HEK293 (cell line): ENCODE measurements around the gene NAMPT.

Source experiments
- CTCF ChIA-PET: fragments of 350-600 bp; formaldehyde crosslinking; extraction: SDS; loops from one replicate; lab custom pipeline; 2021; ENCODE audit warnings: antibody characterized with exemption; lab: Yijun Ruan, JAX
- POLR2A ChIA-PET: fragments of 300-600 bp; formaldehyde crosslinking; extraction: SDS; loops from one replicate; lab custom pipeline; 2020; ENCODE audit warnings: antibody characterized with exemption, inconsistent platforms; lab: Yijun Ruan, JAX
- H3K27ac ChIP-seq: fragments of 200-500 bp; sonication (Bioruptor generic); 2 replicates; pipeline ENCODE4 v1.5.1; 2014; ENCODE audit warnings: low read depth, low read length, control low read depth, inconsistent platforms; ENCODE audit errors: extremely low read depth
- H3K36me3 ChIP-seq, 2 experiments: fragments of 200-500 bp in 1 of 2; sonication (Bioruptor generic) in 1 of 2; 1 replicate in 1 of 2; 2 replicates in 1 of 2; pipeline ENCODE4 v1.5.1; 2014 to 2017; ENCODE audit warnings: inconsistent platforms in 2 of 2, low read length in 2 of 2; ENCODE audit not compliant: control insufficient read depth in 2 of 2, insufficient read depth in 1 of 2
- H3K4me1 ChIP-seq: fragments of 200-500 bp; sonication (Bioruptor generic); 2 replicates; pipeline ENCODE4 v1.5.1; 2014; ENCODE audit warnings: mild to moderate bottlenecking, low read length, inconsistent platforms; ENCODE audit not compliant: control insufficient read depth, insufficient read depth
- H3K4me3 ChIP-seq: 2 replicates; pipeline ENCODE4 v1.5.1; 2011; ENCODE audit warnings: low read depth, mild to moderate bottlenecking, control low read depth, low read length, moderate library complexity
- H3K9me3 ChIP-seq: fragments of 200-500 bp; sonication (Bioruptor generic); 2 replicates; pipeline ENCODE4 v1.5.1; 2014; ENCODE audit warnings: low read depth, low read length, inconsistent platforms; ENCODE audit not compliant: control insufficient read depth, insufficient read depth
- GFI1B ChIP-seq: fragments of 450-650 bp; formaldehyde crosslinking; IDR thresholded peaks from 2 replicates; pipeline ENCODE4 v1.5.1; 2016; ENCODE audit warnings: missing biosample characterization, missing genetic modification characterization
- MYNN ChIP-seq: fragments of 450-650 bp; formaldehyde crosslinking; IDR thresholded peaks from 2 replicates; pipeline ENCODE4 v1.5.1; 2016; ENCODE audit warnings: missing biosample characterization, missing genetic modification characterization, borderline replicate concordance
- OSR2 ChIP-seq: fragments of 450-650 bp; formaldehyde crosslinking; IDR thresholded peaks from 2 replicates; pipeline ENCODE4 v1.5.1; 2016; ENCODE audit warnings: missing biosample characterization, missing genetic modification characterization
- SP3 ChIP-seq: fragments of 450-650 bp; formaldehyde crosslinking; IDR thresholded peaks from 2 replicates; pipeline ENCODE4 v1.5.1; 2016; ENCODE audit warnings: missing biosample characterization, missing genetic modification characterization
- YY1 ChIP-seq: fragments of 450-650 bp; formaldehyde crosslinking; IDR thresholded peaks from 2 replicates; pipeline ENCODE4 v1.5.1; 2018; ENCODE audit warnings: missing biosample characterization, missing genetic modification characterization
- ZNF132 ChIP-seq: fragments of 450-650 bp; formaldehyde crosslinking; IDR thresholded peaks from 2 replicates; pipeline ENCODE4 v1.5.1; 2017; ENCODE audit warnings: missing biosample characterization, missing genetic modification characterization, borderline replicate concordance
- ZNF16 ChIP-seq: fragments of 450-650 bp; formaldehyde crosslinking; IDR thresholded peaks from 2 replicates; pipeline ENCODE4 v1.5.1; 2016; ENCODE audit warnings: low read depth, missing biosample characterization, missing genetic modification characterization
- ZNF274 ChIP-seq, 2 experiments: fragments of 200-500 bp in 1 of 2; fragments of 450-650 bp in 1 of 2; sonication (Bioruptor generic) in 1 of 2; formaldehyde crosslinking in 1 of 2; IDR thresholded peaks; 2 replicates each; pipeline versions ENCODE4 v1.5.1 to v1.6.1; 2014 to 2016; ENCODE audit warnings: borderline replicate concordance in 1 of 2, inconsistent platforms in 1 of 2, low read length in 1 of 2, missing biosample characterization in 1 of 2, missing genetic modification characterization in 1 of 2
- ZNF350 ChIP-seq: fragments of 450-650 bp; formaldehyde crosslinking; IDR thresholded peaks from 2 replicates; pipeline ENCODE4 v1.5.0; 2017; ENCODE audit warnings: missing biosample characterization, mild to moderate bottlenecking, missing genetic modification characterization
- ZNF366 ChIP-seq: fragments of 450-650 bp; formaldehyde crosslinking; conservative IDR thresholded peaks from 2 replicates; pipeline ENCODE4 v1.5.1; 2016; ENCODE audit warnings: missing biosample characterization, missing genetic modification characterization
- ZNF423 ChIP-seq: fragments of 450-650 bp; formaldehyde crosslinking; IDR thresholded peaks from 2 replicates; pipeline ENCODE4 v1.5.1; 2016; ENCODE audit warnings: missing biosample characterization, missing genetic modification characterization
- ZNF530 ChIP-seq: fragments of 450-650 bp; formaldehyde crosslinking; IDR thresholded peaks from 2 replicates; pipeline ENCODE4 v1.5.1; 2016; ENCODE audit warnings: low read depth, missing biosample characterization, missing genetic modification characterization
- ZNF585B ChIP-seq: fragments of 450-650 bp; formaldehyde crosslinking; IDR thresholded peaks from 2 replicates; pipeline ENCODE4 v1.5.1; 2016; ENCODE audit warnings: missing biosample characterization, missing genetic modification characterization
- ZNF623 ChIP-seq: fragments of 450-650 bp; formaldehyde crosslinking; IDR thresholded peaks from 2 replicates; pipeline ENCODE4 v1.5.1; 2016; ENCODE audit warnings: missing biosample characterization, missing genetic modification characterization
- ZNF677 ChIP-seq: fragments of 450-650 bp; IDR thresholded peaks from 2 replicates; pipeline ENCODE4 v1.5.0; 2018; ENCODE audit warnings: missing biosample characterization, mild to moderate bottlenecking, missing genetic modification characterization, moderate library complexity
- ZNF747 ChIP-seq: fragments of 450-650 bp; formaldehyde crosslinking; IDR thresholded peaks from 2 replicates; pipeline ENCODE4 v1.5.1; 2016; ENCODE audit warnings: missing biosample characterization, missing genetic modification characterization
- ZNF837 ChIP-seq: fragments of 450-650 bp; formaldehyde crosslinking; IDR thresholded peaks from 2 replicates; pipeline ENCODE4 v1.5.1; 2016; ENCODE audit warnings: missing biosample characterization, missing genetic modification characterization
- TF ChIP-seq, protein P1 (sequence below): fragments of 450-650 bp; formaldehyde crosslinking; IDR thresholded peaks from 2 replicates; pipeline ENCODE4 v1.5.1; 2016; ENCODE audit warnings: missing biosample characterization, missing genetic modification characterization
- TF ChIP-seq, protein P2 (sequence below): fragments of 450-650 bp; formaldehyde crosslinking; conservative IDR thresholded peaks from 2 replicates; pipeline ENCODE4 v1.5.1; 2016; ENCODE audit warnings: low read depth, missing biosample characterization, missing genetic modification characterization
- TF ChIP-seq, protein P3 (sequence below): fragments of 450-650 bp; formaldehyde crosslinking; IDR thresholded peaks from 2 replicates; pipeline ENCODE4 v1.5.1; 2016; ENCODE audit warnings: missing biosample characterization, missing genetic modification characterization
- TF ChIP-seq, protein P4 (sequence below): fragments of 450-650 bp; formaldehyde crosslinking; IDR thresholded peaks from 2 replicates; pipeline ENCODE4 v1.5.1; 2016; ENCODE audit warnings: missing biosample characterization, missing genetic modification characterization
- TF ChIP-seq, protein P5 (sequence below): fragments of 450-650 bp; formaldehyde crosslinking; IDR thresholded peaks from 2 replicates; pipeline ENCODE4 v1.5.1; 2016; ENCODE audit warnings: missing biosample characterization, missing genetic modification characterization

The NAMPT gene

DNA sequence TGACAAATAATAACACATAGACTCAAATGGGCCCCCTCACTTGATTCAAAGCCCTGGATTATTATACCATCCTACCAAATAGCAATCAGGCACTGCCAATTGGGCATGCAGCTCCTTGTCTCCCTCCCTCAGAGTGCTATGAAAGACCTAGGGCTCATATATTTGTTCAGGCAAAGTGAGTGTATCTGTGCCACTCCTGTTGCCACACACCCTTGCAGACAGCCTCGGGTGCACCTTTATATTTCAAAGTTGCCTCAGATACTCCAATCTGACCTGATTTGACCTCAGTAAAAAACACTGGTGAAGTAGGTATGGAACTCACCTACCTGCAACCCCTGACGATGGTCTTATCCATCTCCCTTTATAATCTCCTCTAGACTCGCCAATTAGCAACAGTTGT is 3.0 kb upstream of the NAMPT start (continued):
- TF ChIP-seq, protein P1, sequence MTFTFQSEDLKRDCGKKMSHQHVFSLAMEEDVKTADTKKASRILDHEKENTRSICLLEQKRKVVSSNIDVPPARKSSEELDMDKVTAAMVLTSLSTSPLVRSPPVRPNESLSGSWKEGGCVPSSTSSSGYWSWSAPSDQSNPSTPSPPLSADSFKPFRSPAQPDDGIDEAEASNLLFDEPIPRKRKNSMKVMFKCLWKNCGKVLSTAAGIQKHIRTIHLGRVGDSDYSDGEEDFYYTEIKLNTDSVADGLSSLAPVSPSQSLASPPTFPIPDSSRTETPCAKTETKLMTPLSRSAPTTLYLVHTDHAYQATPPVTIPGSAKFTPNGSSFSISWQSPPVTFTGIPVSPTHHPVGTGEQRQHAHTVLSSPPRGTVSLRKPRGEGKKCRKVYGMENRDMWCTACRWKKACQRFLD (tag by site-specific recombination) = no peak
- TF ChIP-seq OSR2 (tag by site-specific recombination) (no peak), ZNF837 (no peak), SP3 (tag by site-specific recombination) (no peak)
- TF ChIP-seq, protein P2, sequence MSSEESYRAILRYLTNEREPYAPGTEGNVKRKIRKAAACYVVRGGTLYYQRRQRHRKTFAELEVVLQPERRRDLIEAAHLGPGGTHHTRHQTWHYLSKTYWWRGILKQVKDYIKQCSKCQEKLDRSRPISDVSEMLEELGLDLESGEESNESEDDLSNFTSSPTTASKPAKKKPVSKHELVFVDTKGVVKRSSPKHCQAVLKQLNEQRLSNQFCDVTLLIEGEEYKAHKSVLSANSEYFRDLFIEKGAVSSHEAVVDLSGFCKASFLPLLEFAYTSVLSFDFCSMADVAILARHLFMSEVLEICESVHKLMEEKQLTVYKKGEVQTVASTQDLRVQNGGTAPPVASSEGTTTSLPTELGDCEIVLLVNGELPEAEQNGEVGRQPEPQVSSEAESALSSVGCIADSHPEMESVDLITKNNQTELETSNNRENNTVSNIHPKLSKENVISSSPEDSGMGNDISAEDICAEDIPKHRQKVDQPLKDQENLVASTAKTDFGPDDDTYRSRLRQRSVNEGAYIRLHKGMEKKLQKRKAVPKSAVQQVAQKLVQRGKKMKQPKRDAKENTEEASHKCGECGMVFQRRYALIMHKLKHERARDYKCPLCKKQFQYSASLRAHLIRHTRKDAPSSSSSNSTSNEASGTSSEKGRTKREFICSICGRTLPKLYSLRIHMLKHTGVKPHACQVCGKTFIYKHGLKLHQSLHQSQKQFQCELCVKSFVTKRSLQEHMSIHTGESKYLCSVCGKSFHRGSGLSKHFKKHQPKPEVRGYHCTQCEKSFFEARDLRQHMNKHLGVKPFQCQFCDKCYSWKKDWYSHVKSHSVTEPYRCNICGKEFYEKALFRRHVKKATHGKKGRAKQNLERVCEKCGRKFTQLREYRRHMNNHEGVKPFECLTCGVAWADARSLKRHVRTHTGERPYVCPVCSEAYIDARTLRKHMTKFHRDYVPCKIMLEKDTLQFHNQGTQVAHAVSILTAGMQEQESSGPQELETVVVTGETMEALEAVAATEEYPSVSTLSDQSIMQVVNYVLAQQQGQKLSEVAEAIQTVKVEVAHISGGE = no peak

DNA sequence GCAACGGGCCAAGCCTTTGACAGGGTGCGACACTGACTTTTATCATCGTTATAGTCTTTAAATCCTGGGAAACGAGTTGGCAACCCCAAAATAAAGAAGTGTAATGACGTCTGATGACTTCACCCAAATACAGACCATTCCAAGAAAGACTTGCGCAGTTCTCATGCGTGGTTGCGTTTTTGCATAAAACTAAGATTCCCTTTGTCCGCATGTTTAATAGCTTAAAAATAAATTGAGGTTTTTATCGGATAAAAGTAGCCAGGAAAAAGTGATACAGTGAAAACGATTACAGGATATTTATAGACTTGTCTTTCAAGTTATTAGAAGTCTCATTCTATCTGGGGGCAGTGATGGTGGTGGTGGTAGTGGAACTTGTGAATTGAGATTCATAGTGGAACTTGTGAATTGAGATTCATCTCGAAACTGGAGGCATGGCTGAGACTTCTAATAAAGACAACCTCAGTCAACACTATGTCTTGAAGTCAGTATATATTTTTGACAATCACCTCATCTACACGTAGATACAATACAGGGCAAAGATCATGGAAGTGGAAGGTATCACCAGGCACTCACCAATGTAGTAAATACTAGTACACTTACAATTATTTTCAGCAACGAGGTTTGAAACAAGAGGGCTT is 1.2 kb upstream of the NAMPT start:
- H3K4me3 ChIP-seq = peak overlapping the region; percentile 86
- no peak overlapping the region; the same call in 1 of the 2 replicates for H3K27ac ChIP-seq
- CTCF ChIA-PET = interaction anchor here (0.7 to 1.8 kb wide), 3 partner anchors 80 to 1042 kb away, joined by 3 to 5 read pairs (median 4); no protein-coding TSS in a partner anchor
- POLR2A ChIA-PET = interaction anchor here (1.5 to 1.9 kb wide), 3 partner anchors 16 to 883 kb away, joined by 11 to 15 read pairs (median 13); partner anchors contain the start of gene HBP1
- no peaks in the 10 kb centered on the region for H3K36me3 ChIP-seq
- H3K4me1 ChIP-seq = peaks cover 5% of the 10 kb centered on the region; the same call in 1 of the 2 replicates
- TF ChIP-seq ZNF677 (tag by site-specific recombination) = no peak
- H3K9me3 ChIP-seq = no peaks in the 10 kb centered on the region

DNA sequence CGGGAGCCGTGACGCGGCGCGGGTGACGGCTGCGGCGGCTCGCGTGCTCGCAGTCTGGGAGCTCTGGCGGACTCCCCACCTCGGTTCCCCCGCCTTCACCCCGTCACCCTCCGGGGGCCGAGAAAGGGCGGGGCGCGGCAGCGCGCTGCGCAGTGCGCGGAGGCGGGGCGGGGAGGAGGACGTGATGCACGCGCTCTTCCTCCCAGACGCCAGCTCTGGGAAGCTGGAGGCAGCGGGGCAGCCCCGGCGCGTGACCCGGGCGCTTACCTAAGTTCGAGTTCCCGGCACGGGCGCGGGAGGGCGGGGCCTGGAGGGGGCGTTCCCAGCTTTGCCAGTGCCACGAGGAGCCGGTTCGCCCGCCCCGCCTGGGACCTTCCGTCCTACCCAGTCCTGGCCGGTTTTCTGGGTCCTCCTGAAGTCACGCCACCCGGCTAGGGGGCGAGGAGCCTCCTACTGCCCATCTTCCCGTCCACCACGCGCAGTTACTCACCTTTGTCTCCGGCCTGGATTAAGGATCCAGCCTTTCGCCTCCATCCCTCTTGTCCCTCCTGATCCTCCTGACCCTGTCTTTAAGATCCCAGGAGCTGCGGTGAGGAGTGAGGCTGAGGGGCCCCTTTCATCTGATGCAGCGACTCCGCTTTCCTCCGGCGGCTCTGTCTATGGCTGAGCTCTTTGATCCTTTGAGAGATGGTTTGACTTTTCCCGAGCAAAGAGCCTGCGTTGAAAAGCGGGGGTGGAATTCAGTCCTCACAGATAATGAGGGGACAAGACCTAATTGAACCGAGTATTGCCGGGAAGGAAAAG is 470 bp upstream of the NAMPT start:
- CTCF ChIA-PET = interaction anchor here (0.6 to 1.8 kb wide), 5 partner anchors 81 to 1042 kb away, joined by 3 to 5 read pairs (median 4); no protein-coding TSS in a partner anchor
- Histone ChIP-seq H3K4me1 (peaks cover 5% of the 10 kb centered on the region; the same call in 1 of the 2 replicates), H3K4me3 (peak overlapping the region; percentile 86), H3K27ac (peak overlapping the region; percentile 82), H3K36me3 (no peaks in the 10 kb centered on the region; a peak in 1 of 3 replicates), H3K9me3 (no peaks in the 10 kb centered on the region)
- POLR2A ChIA-PET = interaction anchor here (0.6 to 1.9 kb wide), 15 partner anchors 9 to 884 kb away, joined by 3 to 15 read pairs (median 4); partner anchors contain the start of genes CCDC71L and HBP1
- TF ChIP-seq GFI1B (tag by site-specific recombination) (no peak), ZNF16 (tag by site-specific recombination) (no peak), MYNN (tag by site-specific recombination) (no peak), ZNF274 (IDR thresholded peaks at IDR 0.05; ENCODE audit: low read length) (no peak), ZNF274 (tag by site-specific recombination; IDR thresholded peaks at IDR 0.05; ENCODE audit: borderline replicate concordance) (no peak), ZNF623 (tag by site-specific recombination) (no peak), ZNF366 (peak; percentile 46), YY1 (tag by site-specific recombination) (no peak), ZNF132 (tag by site-specific recombination) (no peak), ZNF585B (no peak), ZNF423 (no peak), ZNF350 (tag by site-specific recombination) (no peak), ZNF747 (no peak), ZNF530 (tag by site-specific recombination) (no peak)
- TF ChIP-seq, protein P3, sequence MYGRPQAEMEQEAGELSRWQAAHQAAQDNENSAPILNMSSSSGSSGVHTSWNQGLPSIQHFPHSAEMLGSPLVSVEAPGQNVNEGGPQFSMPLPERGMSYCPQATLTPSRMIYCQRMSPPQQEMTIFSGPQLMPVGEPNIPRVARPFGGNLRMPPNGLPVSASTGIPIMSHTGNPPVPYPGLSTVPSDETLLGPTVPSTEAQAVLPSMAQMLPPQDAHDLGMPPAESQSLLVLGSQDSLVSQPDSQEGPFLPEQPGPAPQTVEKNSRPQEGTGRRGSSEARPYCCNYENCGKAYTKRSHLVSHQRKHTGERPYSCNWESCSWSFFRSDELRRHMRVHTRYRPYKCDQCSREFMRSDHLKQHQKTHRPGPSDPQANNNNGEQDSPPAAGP (tag by site-specific recombination) = 0 out of 2 replicates have a peak, but pooled peaks have one; percentile 64
- TF ChIP-seq, protein P4, sequence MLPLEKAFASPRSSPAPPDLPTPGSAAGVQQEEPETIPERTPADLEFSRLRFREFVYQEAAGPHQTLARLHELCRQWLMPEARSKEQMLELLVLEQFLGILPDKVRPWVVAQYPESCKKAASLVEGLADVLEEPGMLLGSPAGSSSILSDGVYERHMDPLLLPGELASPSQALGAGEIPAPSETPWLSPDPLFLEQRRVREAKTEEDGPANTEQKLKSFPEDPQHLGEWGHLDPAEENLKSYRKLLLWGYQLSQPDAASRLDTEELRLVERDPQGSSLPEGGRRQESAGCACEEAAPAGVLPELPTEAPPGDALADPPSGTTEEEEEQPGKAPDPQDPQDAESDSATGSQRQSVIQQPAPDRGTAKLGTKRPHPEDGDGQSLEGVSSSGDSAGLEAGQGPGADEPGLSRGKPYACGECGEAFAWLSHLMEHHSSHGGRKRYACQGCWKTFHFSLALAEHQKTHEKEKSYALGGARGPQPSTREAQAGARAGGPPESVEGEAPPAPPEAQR (tag by site-specific recombination) = no peak
- TF ChIP-seq, protein P5, sequence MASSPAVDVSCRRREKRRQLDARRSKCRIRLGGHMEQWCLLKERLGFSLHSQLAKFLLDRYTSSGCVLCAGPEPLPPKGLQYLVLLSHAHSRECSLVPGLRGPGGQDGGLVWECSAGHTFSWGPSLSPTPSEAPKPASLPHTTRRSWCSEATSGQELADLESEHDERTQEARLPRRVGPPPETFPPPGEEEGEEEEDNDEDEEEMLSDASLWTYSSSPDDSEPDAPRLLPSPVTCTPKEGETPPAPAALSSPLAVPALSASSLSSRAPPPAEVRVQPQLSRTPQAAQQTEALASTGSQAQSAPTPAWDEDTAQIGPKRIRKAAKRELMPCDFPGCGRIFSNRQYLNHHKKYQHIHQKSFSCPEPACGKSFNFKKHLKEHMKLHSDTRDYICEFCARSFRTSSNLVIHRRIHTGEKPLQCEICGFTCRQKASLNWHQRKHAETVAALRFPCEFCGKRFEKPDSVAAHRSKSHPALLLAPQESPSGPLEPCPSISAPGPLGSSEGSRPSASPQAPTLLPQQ (tag by site-specific recombination) = peak; percentile 41; the same call in 1 of the 2 replicates
